SK-N-MC (cell line): ENCODE data around the gene GPR137B.

Experiments
- EZH2 ChIP-seq: fragments of 200-600 bp; sonication (generic); IDR thresholded peaks from one replicate; pipeline ENCODE4 v1.6.1; 2017; ENCODE audit warnings: antibody characterized with exemption
- FOXP2 ChIP-seq: optimal IDR thresholded peaks from 2 replicates; pipeline ENCODE3; 2011; ENCODE audit warnings: mild to moderate bottlenecking, moderate library complexity; ENCODE audit not compliant: insufficient read depth; ENCODE audit errors: extremely low read length, control extremely low read depth
- POLR2AphosphoS5 ChIP-seq: IDR thresholded peaks from 2 replicates; pipeline ENCODE4 v1.6.1; 2012; ENCODE audit warnings: mild to moderate bottlenecking, low read depth, low read length, borderline replicate concordance

GRCh38 chr1:236131916-236132315 is 10.4 kb upstream of the GPR137B start:
- TF ChIP-seq POLR2AphosphoS5 (no peak; the same call in 1 of the 2 replicates), EZH2 (no peak), FOXP2 (no peak)
